ENCODE measurements around the gene VPS13A. TPM values are rescaled to one million over a fixed set of nuclear protein-coding genes. Genes with fewer than 3 reads are reported as not detected.

The VPS13A gene
- total and polyA plus RNA-seq, 3 donors from 2014 or later = 27.4 to 71.4 (median 40.3) TPM

GRCh38 chr9:77424993-77425392 is 247.7 kb downstream of the VPS13A start:
- Histone ChIP-seq H3K9me3 (no peaks in the 10 kb centered on the region), H3K27ac (no peak overlapping the region), H3K4me3 (no peak overlapping the region), H3K36me3 (ENCODE audit: low read depth, missing control alignments) (no peaks in the 10 kb centered on the region), H3K27me3 (no peaks in the 10 kb centered on the region), H3K4me1 (no peaks in the 10 kb centered on the region)
- TF ChIP-seq POLR2A (IDR thresholded peaks at IDR 0.05) (no peak), CTCF (IDR thresholded peaks at IDR 0.05) (no peak)
- WGBS, 2 donors = 71 to 76% methylated on average over 2 of the region's 2 CpGs
- no peak for DNase-seq
- intact Hi-C loops (cut with DNase I; ENCODE audit: low total_unique reads) = no loop called here

- intact Hi-C loops (cut with DNase I; ENCODE audit: low total_unique reads) = no loop called here
- Histone ChIP-seq H3K27me3 (no peaks in the 10 kb centered on the region), H3K9me3 (no peaks in the 10 kb centered on the region), H3K27ac (no peak overlapping the region), H3K36me3 (ENCODE audit: low read depth, missing control alignments) (no peaks in the 10 kb centered on the region), H3K4me1 (no peaks in the 10 kb centered on the region), H3K4me3 (no peak overlapping the region)
- TF ChIP-seq POLR2A (IDR thresholded peaks at IDR 0.05) = no peak
- TF ChIP-seq CTCF (IDR thresholded peaks at IDR 0.05) = no peak
- no peak for DNase-seq
- 73 to 96% methylated on average over 3 of the region's 3 CpGs for WGBS, 2 donors
Observed at GRCh38 chr9:77426712-77427111, 249.4 kb downstream of the VPS13A start.

GRCh38 chr9:77427256-77427927 is 250.1 kb downstream of the VPS13A start:
- WGBS, 2 donors = 74 to 82% methylated on average over 6 to 7 of the region's 7 CpGs
- H3K4me3 ChIP-seq = no peak overlapping the region
- no peak for DNase-seq
- no peaks in the 10 kb centered on the region for H3K27me3 ChIP-seq
- no peaks in the 10 kb centered on the region for H3K36me3 ChIP-seq (ENCODE audit: low read depth, missing control alignments)
- intact Hi-C loops (cut with DNase I; ENCODE audit: low total_unique reads) = no loop called here
- H3K4me1 ChIP-seq = no peaks in the 10 kb centered on the region
- no peak overlapping the region for H3K27ac ChIP-seq
- no peaks in the 10 kb centered on the region for H3K9me3 ChIP-seq
- TF ChIP-seq POLR2A (IDR thresholded peaks at IDR 0.05) (no peak), CTCF (IDR thresholded peaks at IDR 0.05) (no peak)

GRCh38 chr9:77429928-77430327 is 252.6 kb downstream of the VPS13A start:
- intact Hi-C loops (cut with DNase I; ENCODE audit: low total_unique reads) = no loop called here
- WGBS, 2 donors = 67 to 75% methylated on average over 2 of the region's 2 CpGs
- Histone ChIP-seq H3K27me3 (no peaks in the 10 kb centered on the region), H3K27ac (no peak overlapping the region), H3K4me1 (no peaks in the 10 kb centered on the region), H3K4me3 (no peak overlapping the region), H3K9me3 (no peaks in the 10 kb centered on the region), H3K36me3 (ENCODE audit: low read depth, missing control alignments) (no peaks in the 10 kb centered on the region)
- TF ChIP-seq CTCF (IDR thresholded peaks at IDR 0.05) (no peak), POLR2A (IDR thresholded peaks at IDR 0.05) (no peak)
- DNase-seq = no peak

GRCh38 chr9:77432053-77432452 is 254.7 kb downstream of the VPS13A start:
- Histone ChIP-seq H3K27me3 (no peaks in the 10 kb centered on the region), H3K36me3 (ENCODE audit: low read depth, missing control alignments) (no peaks in the 10 kb centered on the region), H3K9me3 (no peaks in the 10 kb centered on the region), H3K4me3 (no peak overlapping the region), H3K27ac (no peak overlapping the region), H3K4me1 (no peaks in the 10 kb centered on the region)
- 89 to 91% methylated on average over 6 of the region's 6 CpGs for WGBS, 2 donors
- TF ChIP-seq POLR2A (IDR thresholded peaks at IDR 0.05) (no peak), CTCF (IDR thresholded peaks at IDR 0.05) (no peak)
- intact Hi-C loops (cut with DNase I; ENCODE audit: low total_unique reads) = no loop called here
- no peak for DNase-seq
